Gastrocnemius medialis (tissue), 4 donors: ENCODE results near the gene HINFP.
A peak's percentile ranks its signal among the peaks of the same experiment; 100 is the strongest.

Source experiments
- CTCF ChIP-seq, 5 experiments: fragments of 450-650 bp in 3 of 5; fragments of 200-600 bp in 2 of 5; sonication (generic) in 2 of 5; IDR thresholded peaks in 4 of 5; conservative IDR thresholded peaks in 1 of 5; 1 replicate in 4 of 5; 2 replicates in 1 of 5; pipeline ENCODE4 v1.5.1; 2016 to 2019; ENCODE audit warnings: antibody characterized with exemption in 5 of 5, mild to moderate bottlenecking in 3 of 5, moderate library complexity in 3 of 5
- POLR2A ChIP-seq, 2 donors: fragments of 450-650 bp; IDR thresholded peaks; one replicate each; pipeline ENCODE4 v1.6.1; 2017; ENCODE audit warnings: antibody characterized with exemption in 2 of 2, mild to moderate bottlenecking in 2 of 2, moderate library complexity in 2 of 2

DNA sequence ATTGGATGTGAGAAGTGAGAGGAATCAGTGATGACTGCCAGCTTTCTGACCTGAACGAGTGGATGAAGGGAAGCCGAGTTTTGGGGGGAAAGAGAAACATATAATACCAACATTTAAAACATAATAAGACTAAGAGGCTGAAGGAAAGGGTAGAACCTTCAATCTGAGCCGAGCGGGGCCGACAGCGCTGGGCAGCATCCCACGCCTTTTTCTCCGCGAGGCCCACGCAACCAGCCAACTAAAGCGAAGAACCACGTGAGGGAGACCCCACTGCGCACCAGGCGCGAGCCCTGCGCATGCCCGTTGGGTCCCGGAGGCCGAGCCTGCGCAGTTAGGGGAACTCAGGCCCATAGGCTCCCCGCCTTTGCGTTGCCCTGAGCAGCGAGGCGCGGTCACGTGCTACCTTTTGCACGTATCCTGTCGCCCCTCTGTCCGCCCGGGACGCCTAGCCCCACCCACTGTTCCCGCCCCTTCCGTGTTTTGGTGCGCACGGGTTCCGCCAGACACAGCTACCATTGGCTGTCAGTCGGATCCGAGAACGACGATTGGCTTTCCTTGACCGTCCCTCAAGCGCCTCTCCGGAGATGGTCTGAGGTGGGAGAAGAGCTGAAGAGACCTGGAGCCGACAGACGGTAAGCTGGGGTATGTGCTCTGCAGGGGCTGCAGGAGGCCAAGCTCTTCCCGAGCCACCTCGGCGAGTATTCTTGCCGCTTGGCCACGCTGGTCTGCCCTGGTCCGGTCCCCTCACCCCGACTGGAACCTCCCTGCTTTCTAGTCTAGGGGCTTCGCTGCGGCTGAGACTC is at the start of gene HINFP:
- TF ChIP-seq CTCF (IDR thresholded peaks at IDR 0.05 in 4 of 5, conservative IDR thresholded peaks at IDR 0.05 in 1 of 5) (no peak), POLR2A (IDR thresholded peaks at IDR 0.05) (peak; percentile 63 to 76)
